Measurements from ENCODE around the gene TCF4.

The TCF4 gene

DNA sequence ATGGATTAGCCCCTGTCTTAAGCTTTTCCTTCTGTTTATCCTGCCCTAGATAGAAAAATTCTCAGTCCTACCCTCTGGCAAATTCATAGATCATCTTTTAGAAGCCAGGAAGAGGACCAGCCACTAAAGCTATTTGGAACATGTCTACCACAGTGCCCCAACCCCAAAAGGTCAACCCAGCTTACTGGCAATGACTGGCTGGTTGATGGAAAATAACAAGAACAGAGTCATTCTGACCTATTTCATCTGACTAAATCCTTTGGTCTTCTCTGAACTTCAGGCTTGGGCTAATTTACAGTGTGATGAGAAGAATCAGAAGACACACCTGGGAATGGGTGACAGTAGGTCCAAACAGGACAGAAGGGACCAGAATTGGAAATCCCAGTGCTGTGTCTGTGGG lies 401.4 kb downstream of the TCF4 start:
- TF ChIP-seq, protein P1, sequence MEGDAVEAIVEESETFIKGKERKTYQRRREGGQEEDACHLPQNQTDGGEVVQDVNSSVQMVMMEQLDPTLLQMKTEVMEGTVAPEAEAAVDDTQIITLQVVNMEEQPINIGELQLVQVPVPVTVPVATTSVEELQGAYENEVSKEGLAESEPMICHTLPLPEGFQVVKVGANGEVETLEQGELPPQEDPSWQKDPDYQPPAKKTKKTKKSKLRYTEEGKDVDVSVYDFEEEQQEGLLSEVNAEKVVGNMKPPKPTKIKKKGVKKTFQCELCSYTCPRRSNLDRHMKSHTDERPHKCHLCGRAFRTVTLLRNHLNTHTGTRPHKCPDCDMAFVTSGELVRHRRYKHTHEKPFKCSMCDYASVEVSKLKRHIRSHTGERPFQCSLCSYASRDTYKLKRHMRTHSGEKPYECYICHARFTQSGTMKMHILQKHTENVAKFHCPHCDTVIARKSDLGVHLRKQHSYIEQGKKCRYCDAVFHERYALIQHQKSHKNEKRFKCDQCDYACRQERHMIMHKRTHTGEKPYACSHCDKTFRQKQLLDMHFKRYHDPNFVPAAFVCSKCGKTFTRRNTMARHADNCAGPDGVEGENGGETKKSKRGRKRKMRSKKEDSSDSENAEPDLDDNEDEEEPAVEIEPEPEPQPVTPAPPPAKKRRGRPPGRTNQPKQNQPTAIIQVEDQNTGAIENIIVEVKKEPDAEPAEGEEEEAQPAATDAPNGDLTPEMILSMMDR (IDR thresholded peaks at IDR 0.05; ENCODE audit: poor library complexity, severe bottlenecking): no peak
- Histone ChIP-seq H3K4me3 (ENCODE audit: severe bottlenecking) (no peak overlapping the region), H3K9me3 (ENCODE audit: severe bottlenecking) (no peaks in the 10 kb centered on the region), H3K27me3 (ENCODE audit: insufficient read depth, poor library complexity, severe bottlenecking) (no peaks in the 10 kb centered on the region), H3K36me3 (ENCODE audit: low read depth) (no peaks in the 10 kb centered on the region), H3K4me1 (ENCODE audit: insufficient read depth, poor library complexity, severe bottlenecking) (no peaks in the 10 kb centered on the region), H3K27ac (ENCODE audit: poor library complexity, severe bottlenecking) (no peak overlapping the region)
- ATAC-seq (ENCODE audit: low read depth) (no peak), DNase-seq (ENCODE audit: low spot score) (no peak)

DNA sequence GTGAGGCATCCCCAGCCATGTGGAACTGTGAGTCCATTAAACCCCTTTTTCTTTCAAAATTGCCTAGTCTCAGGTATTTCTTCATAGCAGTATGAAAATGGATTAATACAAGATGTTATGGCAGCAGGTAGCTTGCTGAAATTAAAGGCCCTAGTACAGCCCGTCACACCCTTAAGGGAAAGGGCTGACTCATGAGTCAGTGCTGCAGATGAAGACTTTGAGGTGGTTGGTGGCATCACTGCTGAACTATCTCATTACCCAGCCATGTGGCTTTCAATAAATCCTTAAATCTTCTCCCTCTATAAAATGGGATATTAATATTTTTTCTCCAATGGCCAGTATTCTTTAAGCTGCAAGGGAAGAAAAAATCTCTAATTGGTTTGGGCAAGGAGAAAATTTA lies 402.6 kb downstream of the TCF4 start:
- TF ChIP-seq, protein P1 (IDR thresholded peaks at IDR 0.05; ENCODE audit: poor library complexity, severe bottlenecking): no peak
- ATAC-seq (ENCODE audit: low read depth): no peak; the same call in 2 of the 3 replicates
- no peak for DNase-seq (ENCODE audit: low spot score)
- no peaks in the 10 kb centered on the region for H3K36me3 ChIP-seq (ENCODE audit: low read depth)
- no peaks in the 10 kb centered on the region for H3K27me3 ChIP-seq (ENCODE audit: insufficient read depth, poor library complexity, severe bottlenecking)
- no peaks in the 10 kb centered on the region for H3K9me3 ChIP-seq (ENCODE audit: severe bottlenecking)
- no peak overlapping the region for H3K27ac ChIP-seq (ENCODE audit: poor library complexity, severe bottlenecking)
- no peaks in the 10 kb centered on the region for H3K4me1 ChIP-seq (ENCODE audit: insufficient read depth, poor library complexity, severe bottlenecking)
- no peak overlapping the region for H3K4me3 ChIP-seq (ENCODE audit: severe bottlenecking)

DNA sequence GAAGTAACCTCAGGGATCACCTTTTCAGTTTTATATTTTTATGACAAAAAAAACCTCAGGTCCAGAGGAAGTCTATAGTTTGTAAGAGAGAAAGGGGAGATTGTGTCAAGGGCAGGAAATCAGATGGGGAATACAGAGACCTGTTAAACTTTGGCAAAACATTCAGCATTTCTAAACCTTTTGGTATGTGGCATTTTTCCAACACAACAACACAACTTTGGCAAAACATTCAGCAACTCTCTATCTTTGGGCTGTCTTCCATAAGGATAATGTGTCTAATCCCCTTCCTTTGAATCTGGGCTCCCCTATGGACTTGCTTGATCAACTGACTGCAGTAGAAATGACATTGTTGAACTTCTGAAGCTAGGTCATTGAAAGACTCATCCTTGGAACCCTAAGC lies 408.2 kb downstream of the TCF4 start:
- Histone ChIP-seq H3K27ac (ENCODE audit: poor library complexity, severe bottlenecking) (no peak overlapping the region), H3K27me3 (ENCODE audit: insufficient read depth, poor library complexity, severe bottlenecking) (no peaks in the 10 kb centered on the region), H3K9me3 (ENCODE audit: severe bottlenecking) (no peaks in the 10 kb centered on the region), H3K4me1 (ENCODE audit: insufficient read depth, poor library complexity, severe bottlenecking) (no peaks in the 10 kb centered on the region), H3K36me3 (ENCODE audit: low read depth) (no peaks in the 10 kb centered on the region), H3K4me3 (ENCODE audit: severe bottlenecking) (no peak overlapping the region)
- DNase-seq (ENCODE audit: low spot score) (no peak), ATAC-seq (ENCODE audit: low read depth) (no peak)
- TF ChIP-seq, protein P1 (IDR thresholded peaks at IDR 0.05; ENCODE audit: poor library complexity, severe bottlenecking): no peak

DNA sequence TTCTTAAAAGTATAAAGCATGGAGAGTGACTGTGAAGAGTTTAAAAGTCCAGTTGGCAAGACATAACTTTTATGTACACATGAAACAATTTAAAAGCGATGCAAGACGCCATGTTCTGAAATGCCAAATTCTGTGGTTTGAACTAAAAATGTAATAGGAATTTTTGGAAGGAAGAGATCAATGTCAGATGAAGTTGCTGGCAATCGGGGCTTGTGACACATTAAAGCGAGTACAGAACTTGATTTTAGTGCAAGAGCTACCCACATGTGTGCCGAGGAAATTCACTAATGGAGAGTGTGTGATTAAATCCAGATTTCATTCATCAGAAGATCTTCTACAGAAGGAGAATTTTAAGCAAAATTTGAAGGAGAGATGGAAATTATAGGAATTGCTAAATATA lies 408.6 kb downstream of the TCF4 start:
- ATAC-seq (ENCODE audit: low read depth) (no peak), DNase-seq (ENCODE audit: low spot score) (no peak)
- Histone ChIP-seq H3K4me3 (ENCODE audit: severe bottlenecking) (no peak overlapping the region), H3K4me1 (ENCODE audit: insufficient read depth, poor library complexity, severe bottlenecking) (no peaks in the 10 kb centered on the region), H3K9me3 (ENCODE audit: severe bottlenecking) (no peaks in the 10 kb centered on the region), H3K27me3 (ENCODE audit: insufficient read depth, poor library complexity, severe bottlenecking) (no peaks in the 10 kb centered on the region), H3K27ac (ENCODE audit: poor library complexity, severe bottlenecking) (no peak overlapping the region), H3K36me3 (ENCODE audit: low read depth) (no peaks in the 10 kb centered on the region)
- TF ChIP-seq, protein P1 (IDR thresholded peaks at IDR 0.05; ENCODE audit: poor library complexity, severe bottlenecking): no peak

DNA sequence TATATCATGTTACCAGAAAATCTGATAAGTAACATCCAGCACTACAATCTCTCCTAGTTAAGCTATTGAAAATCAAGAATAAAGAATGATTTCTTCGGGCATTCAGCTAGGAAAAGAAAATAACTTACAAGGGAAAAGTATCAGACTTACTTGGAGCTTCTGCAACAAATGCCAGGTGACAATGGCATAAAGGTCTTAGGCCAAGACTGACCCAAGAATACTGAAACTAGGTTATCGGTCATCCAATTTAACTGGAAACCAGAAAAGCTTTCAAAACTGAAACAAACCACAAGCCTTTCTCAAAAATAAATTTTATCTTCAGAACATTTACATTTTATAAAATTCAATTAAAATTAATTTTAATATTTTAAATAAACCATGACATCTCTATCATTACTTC lies 414.7 kb downstream of the TCF4 start:
- no peaks in the 10 kb centered on the region for H3K27me3 ChIP-seq (ENCODE audit: insufficient read depth, poor library complexity, severe bottlenecking)
- TF ChIP-seq, protein P1 (IDR thresholded peaks at IDR 0.05; ENCODE audit: poor library complexity, severe bottlenecking): no peak
- no peaks in the 10 kb centered on the region for H3K36me3 ChIP-seq (ENCODE audit: low read depth)
- DNase-seq (ENCODE audit: low spot score) (no peak), ATAC-seq (ENCODE audit: low read depth) (no peak)
- no peaks in the 10 kb centered on the region for H3K9me3 ChIP-seq (ENCODE audit: severe bottlenecking)
- H3K4me1 ChIP-seq (ENCODE audit: insufficient read depth, poor library complexity, severe bottlenecking): no peaks in the 10 kb centered on the region
- H3K4me3 ChIP-seq (ENCODE audit: severe bottlenecking): no peak overlapping the region
- no peak overlapping the region for H3K27ac ChIP-seq (ENCODE audit: poor library complexity, severe bottlenecking)
